Measurements from ENCODE around the gene ZNF532.

DNA sequence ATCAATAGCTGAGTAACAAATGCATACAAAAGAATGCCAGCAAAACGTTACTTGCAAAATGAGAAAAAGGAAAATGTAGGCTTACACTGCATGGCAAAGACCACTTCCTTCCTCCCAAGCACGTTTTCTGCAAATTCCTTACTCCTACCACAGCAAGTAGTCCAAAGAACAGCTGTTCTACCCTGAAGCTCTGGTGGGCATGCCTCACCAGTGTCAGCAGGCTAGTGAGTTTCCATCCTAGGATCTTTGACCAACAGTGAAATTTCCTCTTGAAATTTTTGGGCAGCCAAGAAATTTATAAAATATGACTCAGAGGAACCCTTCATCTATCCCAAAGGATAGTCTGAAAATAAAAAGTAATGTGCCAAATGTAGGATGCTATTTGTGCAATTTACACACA, 123.9 kb downstream of the ZNF532 start:
- TF ChIP-seq, protein P1, sequence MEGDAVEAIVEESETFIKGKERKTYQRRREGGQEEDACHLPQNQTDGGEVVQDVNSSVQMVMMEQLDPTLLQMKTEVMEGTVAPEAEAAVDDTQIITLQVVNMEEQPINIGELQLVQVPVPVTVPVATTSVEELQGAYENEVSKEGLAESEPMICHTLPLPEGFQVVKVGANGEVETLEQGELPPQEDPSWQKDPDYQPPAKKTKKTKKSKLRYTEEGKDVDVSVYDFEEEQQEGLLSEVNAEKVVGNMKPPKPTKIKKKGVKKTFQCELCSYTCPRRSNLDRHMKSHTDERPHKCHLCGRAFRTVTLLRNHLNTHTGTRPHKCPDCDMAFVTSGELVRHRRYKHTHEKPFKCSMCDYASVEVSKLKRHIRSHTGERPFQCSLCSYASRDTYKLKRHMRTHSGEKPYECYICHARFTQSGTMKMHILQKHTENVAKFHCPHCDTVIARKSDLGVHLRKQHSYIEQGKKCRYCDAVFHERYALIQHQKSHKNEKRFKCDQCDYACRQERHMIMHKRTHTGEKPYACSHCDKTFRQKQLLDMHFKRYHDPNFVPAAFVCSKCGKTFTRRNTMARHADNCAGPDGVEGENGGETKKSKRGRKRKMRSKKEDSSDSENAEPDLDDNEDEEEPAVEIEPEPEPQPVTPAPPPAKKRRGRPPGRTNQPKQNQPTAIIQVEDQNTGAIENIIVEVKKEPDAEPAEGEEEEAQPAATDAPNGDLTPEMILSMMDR (IDR thresholded peaks at IDR 0.05): no peak
- TF ChIP-seq POLR2AphosphoS5 (IDR thresholded peaks at IDR 0.05): no peak
